Upper lobe of left lung (tissue), 6 donors: ENCODE results near the gene BANF2. TPM values are rescaled to one million over a fixed set of nuclear protein-coding genes. Genes with fewer than 3 reads are reported as not detected.

Experiments used
- ATAC-seq, 2 donors: fragments of 200-7000 bp; cut with Tn5 transposase; one replicate each; pipeline ENCODE4 v1.9.1; 2022; ENCODE audit warnings: mild to moderate bottlenecking in 2 of 2, moderate library complexity in 2 of 2; ENCODE audit not compliant: low FRiP score in 2 of 2
- DNase-seq, 2 donors: peaks; one replicate each; pipeline ENCODE4 v3.0.0-alpha.2; 2019 to 2020
- H3K27ac ChIP-seq, 4 donors: fragments of 200-600 bp; sonication (generic); one replicate each; pipeline ENCODE4 v1.5.1; 2016 to 2019
- H3K27me3 ChIP-seq, 4 donors: fragments of 200-600 bp; sonication (generic); one replicate each; pipeline ENCODE4 v1.5.1; 2017 to 2019
- H3K36me3 ChIP-seq, 4 donors: fragments of 200-600 bp; sonication (generic); one replicate each; pipeline ENCODE4 v1.5.1; 2016 to 2019
- H3K4me1 ChIP-seq, 4 donors: fragments of 200-600 bp; sonication (generic); one replicate each; pipeline ENCODE4 v1.5.1; 2018 to 2019
- H3K4me3 ChIP-seq, 4 donors: fragments of 200-600 bp; sonication (generic); one replicate each; pipeline ENCODE4 v1.5.1; 2017 to 2019; ENCODE audit warnings: mild to moderate bottlenecking in 2 of 4, moderate library complexity in 1 of 4
- H3K9me3 ChIP-seq, 4 donors: fragments of 200-600 bp; sonication (generic); one replicate each; pipeline ENCODE4 v1.5.1; 2018 to 2019
- EP300 ChIP-seq, 4 donors: sonication (generic); formaldehyde crosslinking; IDR thresholded peaks; one replicate each; pipeline ENCODE4 v1.5.1; 2017; ENCODE audit warnings: antibody characterized with exemption in 4 of 4, control low read depth in 2 of 4
- POLR2A ChIP-seq, 4 donors: fragments of 450-650 bp; IDR thresholded peaks; one replicate each; pipeline ENCODE4 v1.5.1; 2016 to 2017; ENCODE audit warnings: antibody characterized with exemption in 4 of 4, mild to moderate bottlenecking in 2 of 4
- POLR2AphosphoS5 ChIP-seq, 2 donors: sonication (generic); formaldehyde crosslinking; IDR thresholded peaks; one replicate each; pipeline ENCODE4 v1.5.1; 2017; ENCODE audit warnings: antibody characterized with exemption in 2 of 2
- whole genome bisulfite sequencing, 2 donors: methylation state at CpG; one replicate each; pipeline ENCODE4 v1.1.5; 2017 to 2018; 5-methylcytosine and 5-hydroxymethylcytosine counted together
- total RNA-seq, 6 donors: library from RNA; depleted of rRNA in 4 of 6; stranded (reverse); fragments of >200 nt in 4 of 6; gene quantifications; one replicate each; pipeline versions ENCODE4 v1.1.0 to v1.2.1, GENCODE V29; 2016 to 2021
- TF ChIP-seq, protein P1 (sequence below), 6 experiments: fragments of 450-650 bp in 4 of 6; fragments of 200-600 bp in 2 of 6; sonication (generic) in 2 of 6; IDR thresholded peaks; one replicate each; pipeline ENCODE4 v1.5.1; 2016 to 2019; ENCODE audit warnings: antibody characterized with exemption in 6 of 6
- donor health status: DM: no; HTN: no; CAD: no; lungs with moderate emphysema.
- donor health status: DM: no; HTN: yes; CAD: no; lungs with severe emphysema.

BANF2 gene
- total RNA-seq, 6 donors from 2014 or later, result not detected

DNA sequence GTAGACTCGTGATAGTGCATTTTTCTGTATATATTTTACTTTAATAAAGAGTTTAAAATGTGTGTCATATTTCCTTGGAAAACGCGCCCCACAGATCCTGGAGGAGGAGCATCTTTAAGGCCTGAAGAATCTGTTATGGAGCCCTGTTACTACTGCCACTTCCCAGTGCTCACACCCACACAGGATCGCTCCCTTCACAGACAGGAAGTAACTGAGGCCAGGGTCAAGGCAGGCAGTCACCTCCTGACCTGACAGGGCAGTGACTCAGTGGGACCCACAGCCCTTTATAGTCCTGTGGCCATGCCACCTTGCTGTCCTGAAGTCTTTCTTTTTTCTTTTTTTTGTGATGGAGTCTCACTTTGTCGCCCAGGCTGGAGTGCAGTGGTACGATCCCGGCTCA lies 26.7 kb upstream of the BANF2 start:
- peak in 1 of 2 donors; percentile 23 for ATAC-seq
- H3K27ac ChIP-seq, result no peak overlapping the region
- no peaks in the 10 kb centered on the region for H3K27me3 ChIP-seq
- no peak for DNase-seq
- WGBS, 2 donors, result 87% methylated on average over 7 of the region's 7 CpGs
- H3K4me1 ChIP-seq, result peaks cover 24 to 49% (median 31%) of the 10 kb centered on the region in 4 donors
- peaks cover 0 to 29% (median 0%) of the 10 kb centered on the region in 4 donors for H3K36me3 ChIP-seq
- no peak overlapping the region for H3K4me3 ChIP-seq
- H3K9me3 ChIP-seq, result no peaks in the 10 kb centered on the region
- TF ChIP-seq EP300 (IDR thresholded peaks at IDR 0.05) (no peak), POLR2AphosphoS5 (IDR thresholded peaks at IDR 0.05) (no peak), POLR2A (IDR thresholded peaks at IDR 0.05) (no peak)
- TF ChIP-seq, protein P1, sequence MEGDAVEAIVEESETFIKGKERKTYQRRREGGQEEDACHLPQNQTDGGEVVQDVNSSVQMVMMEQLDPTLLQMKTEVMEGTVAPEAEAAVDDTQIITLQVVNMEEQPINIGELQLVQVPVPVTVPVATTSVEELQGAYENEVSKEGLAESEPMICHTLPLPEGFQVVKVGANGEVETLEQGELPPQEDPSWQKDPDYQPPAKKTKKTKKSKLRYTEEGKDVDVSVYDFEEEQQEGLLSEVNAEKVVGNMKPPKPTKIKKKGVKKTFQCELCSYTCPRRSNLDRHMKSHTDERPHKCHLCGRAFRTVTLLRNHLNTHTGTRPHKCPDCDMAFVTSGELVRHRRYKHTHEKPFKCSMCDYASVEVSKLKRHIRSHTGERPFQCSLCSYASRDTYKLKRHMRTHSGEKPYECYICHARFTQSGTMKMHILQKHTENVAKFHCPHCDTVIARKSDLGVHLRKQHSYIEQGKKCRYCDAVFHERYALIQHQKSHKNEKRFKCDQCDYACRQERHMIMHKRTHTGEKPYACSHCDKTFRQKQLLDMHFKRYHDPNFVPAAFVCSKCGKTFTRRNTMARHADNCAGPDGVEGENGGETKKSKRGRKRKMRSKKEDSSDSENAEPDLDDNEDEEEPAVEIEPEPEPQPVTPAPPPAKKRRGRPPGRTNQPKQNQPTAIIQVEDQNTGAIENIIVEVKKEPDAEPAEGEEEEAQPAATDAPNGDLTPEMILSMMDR (IDR thresholded peaks at IDR 0.05), result no peak

DNA sequence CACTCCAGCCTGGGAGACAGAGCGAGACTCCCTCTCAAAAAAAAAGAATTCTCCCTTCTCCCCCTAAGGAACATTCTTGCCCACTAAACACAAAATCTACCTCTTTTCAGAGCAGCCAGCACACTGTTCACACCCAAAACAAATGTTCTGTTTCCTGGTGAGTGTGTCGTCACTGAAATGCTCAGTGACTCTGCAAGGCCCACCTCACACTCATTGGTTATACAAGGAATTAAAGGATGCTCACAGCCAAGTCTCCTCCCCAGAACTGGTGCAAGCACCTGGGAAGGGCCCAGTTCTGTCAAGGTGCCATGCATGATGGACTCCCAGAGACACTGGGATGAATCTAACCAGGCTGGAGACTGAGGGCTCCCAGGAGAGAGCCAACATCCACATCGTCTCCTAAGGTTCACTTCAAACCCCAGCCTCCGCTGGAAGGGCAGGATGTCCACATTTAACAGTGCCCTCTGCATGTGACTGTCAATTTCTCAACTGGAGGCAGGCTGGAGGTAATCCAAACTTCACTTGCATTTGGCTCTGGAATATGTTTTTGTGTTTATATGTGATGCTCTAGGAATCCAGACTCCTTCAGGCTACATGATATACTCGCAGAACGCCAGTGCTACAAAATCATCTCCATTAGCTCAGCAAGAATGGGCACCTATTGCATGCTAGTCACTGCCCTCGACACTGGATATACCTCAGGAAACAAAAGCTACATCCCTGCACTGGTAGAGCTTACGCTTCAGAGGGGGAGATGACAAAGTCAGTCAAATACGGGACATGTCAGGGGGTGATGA lies 24.8 kb upstream of the BANF2 start:
- Histone ChIP-seq H3K27ac (peak overlapping the region in 2 of 4 donors; percentile 2 to 15), H3K4me3 (no peak overlapping the region), H3K27me3 (no peaks in the 10 kb centered on the region), H3K4me1 (peaks cover 37 to 68% (median 42%) of the 10 kb centered on the region in 4 donors), H3K36me3 (peaks cover 0 to 39% (median 2%) of the 10 kb centered on the region in 4 donors), H3K9me3 (no peaks in the 10 kb centered on the region)
- peak in 1 of 2 donors; percentile 4 for ATAC-seq
- TF ChIP-seq POLR2AphosphoS5 (IDR thresholded peaks at IDR 0.05) (no peak), POLR2A (IDR thresholded peaks at IDR 0.05) (no peak), EP300 (IDR thresholded peaks at IDR 0.05) (no peak)
- TF ChIP-seq, protein P1 (IDR thresholded peaks at IDR 0.05), result no peak
- no peak for DNase-seq
- 57 to 66% methylated on average over 8 to 9 of the region's 9 CpGs for WGBS, 2 donors

DNA sequence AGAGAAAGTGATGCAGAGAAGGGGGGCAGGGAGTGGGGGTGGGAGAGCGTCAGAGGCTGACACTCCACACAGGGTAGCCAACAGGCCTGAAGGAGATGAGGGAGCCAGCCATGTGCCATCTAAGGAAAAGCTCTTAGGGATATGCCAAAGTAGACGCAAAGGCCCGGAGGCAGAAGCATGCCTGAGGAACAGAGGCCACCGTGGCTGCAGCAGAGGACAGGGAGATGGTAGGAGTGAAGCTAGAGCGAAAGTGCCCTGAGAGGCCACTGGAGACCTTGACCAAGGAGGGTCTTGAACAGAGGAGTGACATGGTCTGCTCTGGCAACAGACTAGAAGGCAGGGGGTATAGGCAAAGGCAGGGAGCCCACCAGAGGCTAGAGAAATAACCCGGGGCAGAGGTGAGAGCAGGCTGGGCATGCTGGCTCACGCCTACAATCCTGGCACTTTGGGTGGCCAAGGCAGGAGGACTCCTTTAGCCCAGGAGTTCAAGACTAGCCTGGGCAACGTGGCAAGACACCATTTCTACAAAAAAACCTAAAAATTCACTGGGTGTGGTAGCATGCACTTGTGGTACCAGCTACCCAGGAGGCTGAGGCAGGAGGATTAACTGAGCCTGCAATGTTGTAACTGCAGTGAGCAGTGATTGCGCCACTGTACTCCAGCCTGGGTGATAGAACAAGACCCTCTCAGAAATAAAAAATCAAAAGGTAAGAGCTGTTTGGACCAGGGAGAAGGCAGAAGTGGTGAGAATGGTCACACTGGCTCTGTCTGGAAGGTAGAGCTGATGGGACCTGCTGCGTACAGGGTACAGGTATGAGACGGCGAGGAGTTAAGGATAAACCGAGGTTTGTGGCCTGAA lies 24.0 kb upstream of the BANF2 start:
- no peak for ATAC-seq
- peak overlapping the region in 1 of 4 donors; percentile 2 for H3K27ac ChIP-seq

DNA sequence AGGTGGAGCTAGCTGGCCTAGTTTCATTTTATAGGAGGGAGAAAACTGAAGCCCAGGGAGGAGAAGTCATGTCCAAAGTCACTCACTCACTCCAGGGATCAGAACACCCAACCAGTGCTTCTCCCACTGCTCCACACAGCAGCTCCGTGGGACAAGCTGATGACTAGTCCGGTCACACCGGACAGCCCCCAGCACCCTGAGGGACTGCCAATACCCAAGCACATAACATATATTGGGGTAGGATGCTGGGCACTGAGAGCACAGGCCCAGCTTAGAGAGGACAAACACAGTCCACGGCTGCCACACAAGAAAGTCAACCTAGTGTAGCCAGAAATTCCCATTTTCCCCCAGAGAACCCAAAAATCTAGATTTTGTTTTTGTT lies 23.4 kb upstream of the BANF2 start:
- no peak for ATAC-seq
- Histone ChIP-seq H3K36me3 (peaks cover 0 to 39% (median 2%) of the 10 kb centered on the region in 4 donors), H3K9me3 (no peaks in the 10 kb centered on the region), H3K27me3 (no peaks in the 10 kb centered on the region), H3K27ac (peak overlapping the region in 1 of 4 donors; percentile 31), H3K4me1 (peaks cover 45 to 72% (median 47%) of the 10 kb centered on the region in 4 donors), H3K4me3 (no peak overlapping the region)
- no peak for DNase-seq
- TF ChIP-seq POLR2A (IDR thresholded peaks at IDR 0.05) (no peak), POLR2AphosphoS5 (IDR thresholded peaks at IDR 0.05) (no peak), EP300 (IDR thresholded peaks at IDR 0.05) (no peak)
- TF ChIP-seq, protein P1 (IDR thresholded peaks at IDR 0.05), result no peak
- WGBS, 2 donors, result 86 to 100% methylated on average over 1 to 4 of the region's 4 CpGs

More for the DNA sequence above, 24.0 kb upstream of the BANF2 start:
- TF ChIP-seq EP300 (IDR thresholded peaks at IDR 0.05), result no peak
- TF ChIP-seq POLR2A (IDR thresholded peaks at IDR 0.05), result no peak
- TF ChIP-seq, protein P1 (IDR thresholded peaks at IDR 0.05), result no peak
- TF ChIP-seq POLR2AphosphoS5 (IDR thresholded peaks at IDR 0.05), result no peak
- no peaks in the 10 kb centered on the region for H3K9me3 ChIP-seq
- DNase-seq, result no peak
- no peaks in the 10 kb centered on the region for H3K27me3 ChIP-seq
- peaks cover 45 to 76% (median 47%) of the 10 kb centered on the region in 4 donors for H3K4me1 ChIP-seq
- 83 to 91% methylated on average over 13 of the region's 13 CpGs for WGBS, 2 donors
- H3K4me3 ChIP-seq, result no peak overlapping the region
- H3K36me3 ChIP-seq, result peaks cover 0 to 39% (median 2%) of the 10 kb centered on the region in 4 donors
